Neural progenitor cell (in vitro differentiated cells): ENCODE measurements around the gene LCE2C. TPM values are rescaled to one million over a fixed set of nuclear protein-coding genes. Genes with fewer than 3 reads are reported as not detected.
"Not testable (repeated sequence)": the region's sequence is repeated elsewhere in the genome, so short reads cannot be mapped to it uniquely, and the experiment has no call there.

Experiments used
- DNase-seq: peaks from one replicate; pipeline ENCODE4 v3.0.0-alpha.2; 2016; ENCODE audit warnings: low spot score
- H2AFZ ChIP-seq: fragments of 200-600 bp; sonication (generic); replicated peaks from 2 replicates; pipeline ENCODE4 v1.6.1; 2016; ENCODE audit warnings: antibody characterized with exemption
- H3F3A ChIP-seq: fragments of 200-600 bp; sonication (generic); 2 replicates; pipeline ENCODE4 v1.6.1; 2016; ENCODE audit warnings: antibody characterized with exemption, low read depth
- H3K27ac ChIP-seq: fragments of 200-600 bp; sonication (generic); 2 replicates; pipeline ENCODE4 v1.5.1; 2016; ENCODE audit warnings: mild to moderate bottlenecking
- H3K27me3 ChIP-seq: fragments of 200-600 bp; sonication (generic); 2 replicates; pipeline ENCODE4 v1.6.1; 2016; ENCODE audit warnings: mild to moderate bottlenecking, moderate library complexity
- H3K36me3 ChIP-seq: fragments of 200-600 bp; sonication (generic); 2 replicates; pipeline ENCODE4 v1.5.1; 2016
- H3K4me1 ChIP-seq: fragments of 200-600 bp; sonication (generic); 2 replicates; pipeline ENCODE4 v1.6.1; 2016; ENCODE audit warnings: mixed run types
- H3K4me2 ChIP-seq: fragments of 200-600 bp; sonication (generic); 2 replicates; pipeline ENCODE4 v1.6.1; 2016
- H3K4me3 ChIP-seq: fragments of 200-600 bp; sonication (generic); 2 replicates; pipeline ENCODE4 v1.5.1; 2016
- H3K79me2 ChIP-seq: fragments of 200-600 bp; sonication (generic); 2 replicates; pipeline ENCODE4 v1.6.1; 2016; ENCODE audit warnings: low read depth
- H3K9ac ChIP-seq: fragments of 200-600 bp; sonication (generic); 2 replicates; pipeline ENCODE4 v1.6.1; 2016
- H3K9me3 ChIP-seq: fragments of 200-600 bp; sonication (generic); 2 replicates; pipeline ENCODE4 v1.5.1; 2016; ENCODE audit warnings: low read depth
- H4K20me1 ChIP-seq: fragments of 200-600 bp; sonication (generic); 2 replicates; pipeline ENCODE4 v1.6.1; 2016; ENCODE audit warnings: low read depth
- H3K27ac Mint-ChIP-seq: 3 replicates; pipeline ENCODE4 v1.8.0; 2021; ENCODE audit warnings: mixed read lengths
- H3K27me3 Mint-ChIP-seq: 2 replicates; pipeline ENCODE4 v1.8.0; 2022; ENCODE audit warnings: low read depth, mild to moderate bottlenecking, inconsistent platforms, moderate library complexity, mixed read lengths; ENCODE audit not compliant: insufficient read depth
- H3K36me3 Mint-ChIP-seq: 3 replicates; pipeline ENCODE4 v1.8.0; 2021; ENCODE audit warnings: mixed read lengths
- H3K4me1 Mint-ChIP-seq: 3 replicates; pipeline ENCODE4 v1.8.0; 2021; ENCODE audit warnings: mixed read lengths
- H3K4me3 Mint-ChIP-seq: 3 replicates; pipeline ENCODE4 v1.8.0; 2021; ENCODE audit warnings: mild to moderate bottlenecking, moderate library complexity, mixed read lengths
- H3K9me3 Mint-ChIP-seq: 3 replicates; pipeline ENCODE4 v1.8.0; 2020; ENCODE audit warnings: mixed read lengths
- EZH2 ChIP-seq: fragments of 200-600 bp; sonication (generic); IDR thresholded peaks from 2 replicates; pipeline ENCODE4 v1.6.1; 2017; ENCODE audit warnings: antibody characterized with exemption, mild to moderate bottlenecking, moderate library complexity
- EZH2phosphoT487 ChIP-seq: fragments of 200-600 bp; sonication (generic); IDR thresholded peaks from 2 replicates; pipeline ENCODE4 v1.6.1; 2017; ENCODE audit warnings: antibody characterized with exemption
- total RNA-seq: library from RNA; depleted of rRNA; stranded (reverse); fragments of >200 nt; gene quantifications from 2 replicates; pipeline ENCODE4 v1.2.3, GENCODE V29; 2015; ENCODE audit warnings: low replicate concordance
- TF ChIP-seq, protein P1 (sequence below): fragments of 200-600 bp; sonication (generic); IDR thresholded peaks from 2 replicates; pipeline ENCODE4 v1.5.1; 2017; ENCODE audit warnings: antibody characterized with exemption, mild to moderate bottlenecking

Gene LCE2C, protein sequence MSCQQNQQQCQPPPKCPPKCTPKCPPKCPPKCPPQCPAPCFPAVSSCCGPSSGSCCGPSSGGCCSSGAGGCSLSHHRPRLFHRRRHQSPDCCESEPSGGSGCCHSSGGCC
- not detected in 2 replicates for total RNA-seq

DNA sequence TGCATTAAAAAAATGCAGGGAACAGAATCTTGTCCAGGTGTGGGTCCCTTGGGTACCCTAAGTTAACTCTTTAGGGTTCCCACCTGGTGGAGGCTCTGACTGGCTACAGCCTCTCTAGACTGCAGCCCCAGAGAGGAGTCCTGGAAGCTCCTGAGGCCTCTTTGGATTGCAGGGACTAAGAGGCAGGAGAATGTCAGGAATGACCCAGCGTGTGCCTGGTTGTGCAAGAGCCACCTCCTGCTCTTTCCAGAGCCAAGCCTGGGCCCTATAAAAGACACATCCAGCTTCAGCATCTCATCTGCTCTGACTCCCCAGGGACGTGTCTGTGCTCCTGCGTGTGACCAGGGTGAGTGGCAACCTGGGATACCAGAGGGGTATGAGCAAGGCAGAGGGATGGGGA, at the start of gene LCE2C:
TSS of gene LCE2C (plus strand) at position 297 of the 400 bp plus-strand sequence. CDS start 737 bp downstream, outside the sequence.
- not testable (repeated sequence) for H3K27me3 Mint-ChIP-seq, H3K4me1 ChIP-seq, H3K4me1 Mint-ChIP-seq, H3K9ac ChIP-seq, H3K4me3 Mint-ChIP-seq, DNase-seq, H3K79me2 ChIP-seq, H3F3A ChIP-seq, H4K20me1 ChIP-seq, H3K36me3 Mint-ChIP-seq, H2AFZ ChIP-seq, H3K4me2 ChIP-seq, H3K36me3 ChIP-seq, H3K4me3 ChIP-seq, H3K27ac Mint-ChIP-seq, H3K27me3 ChIP-seq, H3K27ac ChIP-seq
- H3K9me3 ChIP-seq: peaks cover 25% of the 10 kb centered on the region
- peaks cover 23% of the 10 kb centered on the region for H3K9me3 Mint-ChIP-seq

- H3K36me3 Mint-ChIP-seq: no peaks in the 10 kb centered on the region
- H3K9me3 Mint-ChIP-seq: peaks cover 47% of the 10 kb centered on the region
- H3K4me1 Mint-ChIP-seq: no peaks in the 10 kb centered on the region
- Histone ChIP-seq H3K36me3 (no peaks in the 10 kb centered on the region), H3K4me1 (no peaks in the 10 kb centered on the region), H3K9ac (no peak overlapping the region), H4K20me1 (no peaks in the 10 kb centered on the region), H3F3A (no peaks in the 10 kb centered on the region), H3K4me2 (no peak overlapping the region), H3K27me3 (no peaks in the 10 kb centered on the region), H2AFZ (no peak overlapping the region), H3K27ac (no peak overlapping the region), H3K4me3 (no peak overlapping the region), H3K9me3 (peaks cover 21% of the 10 kb centered on the region), H3K79me2 (no peaks in the 10 kb centered on the region)
- H3K27ac Mint-ChIP-seq: no peak overlapping the region
- H3K4me3 Mint-ChIP-seq: no peak overlapping the region
- DNase-seq: no peak
- TF ChIP-seq EZH2 (no peak), EZH2phosphoT487 (no peak)
- TF ChIP-seq, protein P1, sequence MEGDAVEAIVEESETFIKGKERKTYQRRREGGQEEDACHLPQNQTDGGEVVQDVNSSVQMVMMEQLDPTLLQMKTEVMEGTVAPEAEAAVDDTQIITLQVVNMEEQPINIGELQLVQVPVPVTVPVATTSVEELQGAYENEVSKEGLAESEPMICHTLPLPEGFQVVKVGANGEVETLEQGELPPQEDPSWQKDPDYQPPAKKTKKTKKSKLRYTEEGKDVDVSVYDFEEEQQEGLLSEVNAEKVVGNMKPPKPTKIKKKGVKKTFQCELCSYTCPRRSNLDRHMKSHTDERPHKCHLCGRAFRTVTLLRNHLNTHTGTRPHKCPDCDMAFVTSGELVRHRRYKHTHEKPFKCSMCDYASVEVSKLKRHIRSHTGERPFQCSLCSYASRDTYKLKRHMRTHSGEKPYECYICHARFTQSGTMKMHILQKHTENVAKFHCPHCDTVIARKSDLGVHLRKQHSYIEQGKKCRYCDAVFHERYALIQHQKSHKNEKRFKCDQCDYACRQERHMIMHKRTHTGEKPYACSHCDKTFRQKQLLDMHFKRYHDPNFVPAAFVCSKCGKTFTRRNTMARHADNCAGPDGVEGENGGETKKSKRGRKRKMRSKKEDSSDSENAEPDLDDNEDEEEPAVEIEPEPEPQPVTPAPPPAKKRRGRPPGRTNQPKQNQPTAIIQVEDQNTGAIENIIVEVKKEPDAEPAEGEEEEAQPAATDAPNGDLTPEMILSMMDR: no peak
- H3K27me3 Mint-ChIP-seq: peaks cover 6% of the 10 kb centered on the region
Observed at GRCh38 chr1:152626744-152627143, 48.3 kb upstream of the LCE2C start.

- no peak overlapping the region for H3K4me2 ChIP-seq
- no peak overlapping the region for H3K9ac ChIP-seq
- Mint-ChIP-seq H3K9me3 (peaks cover 37% of the 10 kb centered on the region), H3K27me3 (peaks cover 2% of the 10 kb centered on the region), H3K27ac (no peak overlapping the region), H3K4me1 (no peaks in the 10 kb centered on the region), H3K4me3 (no peak overlapping the region), H3K36me3 (no peaks in the 10 kb centered on the region)
- no peaks in the 10 kb centered on the region for H3K79me2 ChIP-seq
- H3K27ac ChIP-seq: no peak overlapping the region
- no peaks in the 10 kb centered on the region for H4K20me1 ChIP-seq
- no peak for DNase-seq
- no peaks in the 10 kb centered on the region for H3K27me3 ChIP-seq
- no peak overlapping the region for H2AFZ ChIP-seq
- H3K36me3 ChIP-seq: no peaks in the 10 kb centered on the region
- H3K4me1 ChIP-seq: no peaks in the 10 kb centered on the region
- TF ChIP-seq EZH2phosphoT487: no peak
- TF ChIP-seq, protein P1: no peak
- TF ChIP-seq EZH2: no peak
- H3F3A ChIP-seq: no peaks in the 10 kb centered on the region
- no peak overlapping the region for H3K4me3 ChIP-seq
- peaks cover 41% of the 10 kb centered on the region for H3K9me3 ChIP-seq
Observed at GRCh38 chr1:152630596-152630995, 44.5 kb upstream of the LCE2C start.

- Mint-ChIP-seq H3K4me3 (no peak overlapping the region), H3K27me3 (no peaks in the 10 kb centered on the region), H3K4me1 (no peaks in the 10 kb centered on the region), H3K36me3 (no peaks in the 10 kb centered on the region), H3K27ac (no peak overlapping the region), H3K9me3 (peaks cover 9% of the 10 kb centered on the region)
- no peak overlapping the region for H3K4me2 ChIP-seq
- no peak overlapping the region for H2AFZ ChIP-seq
- peaks cover 32% of the 10 kb centered on the region for H3K9me3 ChIP-seq
- no peaks in the 10 kb centered on the region for H3K27me3 ChIP-seq
- no peaks in the 10 kb centered on the region for H3K36me3 ChIP-seq
- DNase-seq: no peak
- TF ChIP-seq EZH2 (no peak), EZH2phosphoT487 (no peak)
- TF ChIP-seq, protein P1: no peak
- no peaks in the 10 kb centered on the region for H4K20me1 ChIP-seq
- H3K9ac ChIP-seq: no peak overlapping the region
- H3K79me2 ChIP-seq: no peaks in the 10 kb centered on the region
- no peaks in the 10 kb centered on the region for H3K4me1 ChIP-seq
- no peak overlapping the region for H3K27ac ChIP-seq
- H3F3A ChIP-seq: no peaks in the 10 kb centered on the region
- H3K4me3 ChIP-seq: no peak overlapping the region
Observed at GRCh38 chr1:152640351-152640750, 34.7 kb upstream of the LCE2C start.
